GM21447 (cell line): ENCODE measurements around the gene SOX9.

Source experiments
- ATAC-seq: cut with Tn5 transposase; IDR thresholded peaks from one replicate; pipeline ENCODE4 v1.9.1; 2021; ENCODE audit not compliant: unreplicated experiment

The SOX9 gene

GRCh38 chr17:72120642-72121163 is at the start of gene SOX9:
Gene SOX9, plus strand, starts transcription at chr17:72121020. Its CDS starts 372 bp downstream, at chr17:72121392.
- ATAC-seq: peak; percentile 86

GRCh38 chr17:72071330-72071729 is 49.5 kb upstream of the SOX9 start:
- ATAC-seq: no peak

- no peak for ATAC-seq
Measured at GRCh38 chr17:72075995-72076677, 44.7 kb upstream of the SOX9 start.

GRCh38 chr17:72076678-72077030 is 44.2 kb upstream of the SOX9 start:
- no peak for ATAC-seq

GRCh38 chr17:72077326-72077960 is 43.4 kb upstream of the SOX9 start:
- no peak for ATAC-seq

GRCh38 chr17:72079700-72080099 is 41.1 kb upstream of the SOX9 start:
- ATAC-seq: no peak

- no peak for ATAC-seq
Measured at GRCh38 chr17:72087876-72088275, 32.9 kb upstream of the SOX9 start.

GRCh38 chr17:72089453-72089987 is 31.3 kb upstream of the SOX9 start:
- ATAC-seq: no peak

- no peak for ATAC-seq
Measured at GRCh38 chr17:72090108-72090507, 30.7 kb upstream of the SOX9 start.

GRCh38 chr17:72092710-72093322 is 28.0 kb upstream of the SOX9 start:
- ATAC-seq: no peak

- no peak for ATAC-seq
Measured at GRCh38 chr17:72093707-72094106, 27.1 kb upstream of the SOX9 start.

- no peak for ATAC-seq
Measured at GRCh38 chr17:72095316-72095715, 25.5 kb upstream of the SOX9 start.

GRCh38 chr17:72097144-72097543 is 23.7 kb upstream of the SOX9 start:
- ATAC-seq: no peak

GRCh38 chr17:72099919-72100318 is 20.9 kb upstream of the SOX9 start:
- ATAC-seq: no peak

- no peak for ATAC-seq
Measured at GRCh38 chr17:72100470-72100869, 20.4 kb upstream of the SOX9 start.

- no peak for ATAC-seq
Measured at GRCh38 chr17:72101526-72101925, 19.3 kb upstream of the SOX9 start.

GRCh38 chr17:72102366-72102765 is 18.5 kb upstream of the SOX9 start:
- ATAC-seq: no peak

- ATAC-seq: no peak
Measured at GRCh38 chr17:72104164-72104862, 16.5 kb upstream of the SOX9 start.

- ATAC-seq: no peak
Measured at GRCh38 chr17:72104863-72105234, 16.0 kb upstream of the SOX9 start.

GRCh38 chr17:72107100-72107499 is 13.7 kb upstream of the SOX9 start:
- ATAC-seq: no peak

GRCh38 chr17:72110231-72110941 is 10.4 kb upstream of the SOX9 start:
- no peak for ATAC-seq
